ENCODE data around the gene SPACA5. TPM values are rescaled to one million over a fixed set of nuclear protein-coding genes. Genes with fewer than 3 reads are reported as not detected.
"Not testable (repeated sequence)": the region's sequence is repeated elsewhere in the genome, so short reads cannot be mapped to it uniquely, and the experiment has no call there.

Gene SPACA5
- not detected in 2 replicates for total RNA-seq

DNA sequence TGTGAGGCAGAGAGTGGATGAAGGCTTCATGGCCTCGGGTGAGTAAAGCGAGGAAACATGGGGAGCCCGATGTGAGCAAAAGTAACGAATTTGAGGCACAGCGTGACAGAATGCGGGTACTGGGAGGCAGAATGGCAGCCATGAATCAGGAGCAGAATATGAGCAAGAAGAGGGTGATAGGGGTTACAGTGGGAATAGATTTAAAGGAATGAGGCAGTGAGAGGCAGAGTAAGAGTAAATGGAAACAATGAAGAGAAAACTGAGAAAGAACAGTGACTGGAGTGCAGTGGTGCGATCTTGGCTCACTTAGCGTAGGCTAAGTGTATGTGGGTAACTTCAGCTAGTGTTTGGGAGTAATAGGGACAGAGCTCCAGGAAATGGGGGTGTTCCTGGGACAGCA lies at the start of gene SPACA5:
Gene SPACA5 (plus strand): TSS at position 301 of the 400 bp plus-strand sequence. CDS start 815 bp downstream, outside the sequence.
- not testable (repeated sequence) for DNase-seq (ENCODE audit: low read depth)

DNA sequence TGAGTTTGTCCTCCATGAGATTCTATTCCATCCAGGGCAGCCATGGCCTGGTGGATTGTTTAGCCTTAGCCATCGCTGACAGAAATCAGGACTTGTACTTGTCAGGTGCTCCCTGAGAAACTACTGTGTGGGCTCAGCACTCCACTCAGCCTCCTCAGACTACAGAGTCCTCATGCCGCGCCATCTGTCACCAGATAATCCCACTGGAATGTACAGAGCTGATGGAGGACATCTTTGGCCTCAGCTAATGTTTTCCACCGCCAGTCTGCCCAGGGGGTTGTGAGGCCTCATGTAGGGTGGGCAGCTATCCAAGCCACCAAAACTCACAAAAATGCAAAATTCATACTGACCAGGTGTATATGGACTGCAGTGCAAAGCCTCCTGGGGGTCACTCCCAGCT lies 48.6 kb upstream of the SPACA5 start:
- not testable (repeated sequence) for DNase-seq (ENCODE audit: low read depth)

DNA sequence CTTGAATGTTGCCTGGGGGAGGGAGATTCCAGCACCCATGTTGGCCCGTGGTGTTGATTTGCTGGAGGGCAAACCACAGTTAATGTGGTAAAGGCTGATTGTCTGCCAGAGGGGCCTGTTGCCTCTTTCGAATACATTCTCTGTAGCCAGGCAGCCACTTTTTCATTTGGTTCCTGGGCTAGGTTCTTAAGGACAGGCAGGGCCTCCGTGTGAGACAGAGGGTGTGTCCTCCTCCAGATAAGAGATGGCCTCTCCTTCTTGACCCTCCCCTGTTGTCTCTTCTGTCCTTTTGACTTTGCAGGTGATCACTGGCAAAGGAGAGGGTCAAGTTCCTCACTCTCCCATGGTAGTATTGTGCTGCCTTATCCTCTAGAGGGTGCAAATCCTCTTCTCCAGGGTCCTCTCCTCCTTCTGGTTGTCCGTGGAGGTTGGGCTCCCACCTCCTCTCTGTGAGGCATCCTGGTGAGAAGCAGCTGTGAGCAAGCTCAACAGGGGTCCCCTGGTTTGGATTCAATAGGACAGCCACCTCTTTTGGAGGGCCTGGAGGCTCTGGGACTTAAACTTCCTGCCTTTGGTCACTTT lies 47.9 kb upstream of the SPACA5 start:
- DNase-seq (ENCODE audit: low read depth), result no peak

DNA sequence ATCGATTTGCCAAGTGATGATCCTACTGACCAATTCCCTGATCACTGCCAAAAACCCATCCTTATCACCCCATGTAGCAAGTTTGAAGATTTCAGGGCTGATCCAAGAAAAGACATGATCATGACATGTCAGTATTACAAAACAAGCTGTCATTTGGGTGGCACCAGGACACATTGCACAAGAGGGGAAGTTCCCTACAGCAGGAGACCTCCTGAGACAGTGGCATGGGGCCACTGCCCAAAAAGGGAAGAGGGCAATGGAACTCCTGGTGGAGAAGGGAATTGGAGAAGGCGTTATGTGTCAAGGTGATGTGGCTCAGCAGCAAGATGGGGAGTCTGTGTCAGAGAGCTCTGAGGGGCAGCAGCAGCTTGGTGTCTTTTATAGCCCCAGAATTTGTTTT lies 46.4 kb upstream of the SPACA5 start:
- DNase-seq (ENCODE audit: low read depth), result no peak

DNA sequence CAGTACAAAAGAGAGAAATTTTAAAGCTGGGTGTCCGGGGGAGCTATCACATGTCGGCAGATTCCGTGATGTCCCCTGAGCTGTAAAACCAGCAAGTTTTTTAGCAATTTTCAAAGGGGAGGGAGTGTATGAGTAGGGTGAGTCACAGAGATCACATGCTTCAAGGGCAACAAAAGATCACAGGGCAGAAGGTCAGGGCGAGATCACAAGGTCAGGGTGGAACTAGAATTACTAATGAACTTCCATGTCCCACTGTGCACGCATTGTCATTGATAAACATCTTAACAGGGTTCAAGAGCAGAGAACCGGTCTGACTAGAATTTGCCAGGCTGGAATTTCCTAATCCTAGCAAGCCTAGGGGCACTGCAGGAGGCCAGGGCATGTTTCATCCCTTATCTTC lies 45.0 kb upstream of the SPACA5 start:
- DNase-seq (ENCODE audit: low read depth), result not testable (repeated sequence)

DNA sequence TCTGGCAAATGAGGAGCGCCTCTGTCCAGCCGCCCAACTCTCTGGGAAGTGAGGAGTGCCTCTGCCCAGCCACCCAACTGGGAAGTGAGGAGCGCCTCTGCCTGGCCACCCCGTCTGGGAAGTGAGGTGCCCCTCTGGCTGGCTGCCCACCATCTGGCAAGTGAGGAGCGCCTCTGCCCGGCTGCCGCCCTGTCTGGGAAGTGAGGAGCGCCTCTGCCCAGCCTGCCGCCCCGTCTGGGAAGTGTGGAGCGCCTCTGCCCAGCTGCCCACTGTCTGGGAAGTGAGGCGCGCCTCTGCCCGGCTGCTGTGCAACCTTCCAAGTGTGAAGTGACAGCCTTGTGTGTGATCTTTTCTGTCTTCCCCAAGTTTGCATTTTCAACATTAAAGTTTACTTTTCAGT lies 41.3 kb upstream of the SPACA5 start:
- not testable (repeated sequence) for DNase-seq (ENCODE audit: low read depth)

DNA sequence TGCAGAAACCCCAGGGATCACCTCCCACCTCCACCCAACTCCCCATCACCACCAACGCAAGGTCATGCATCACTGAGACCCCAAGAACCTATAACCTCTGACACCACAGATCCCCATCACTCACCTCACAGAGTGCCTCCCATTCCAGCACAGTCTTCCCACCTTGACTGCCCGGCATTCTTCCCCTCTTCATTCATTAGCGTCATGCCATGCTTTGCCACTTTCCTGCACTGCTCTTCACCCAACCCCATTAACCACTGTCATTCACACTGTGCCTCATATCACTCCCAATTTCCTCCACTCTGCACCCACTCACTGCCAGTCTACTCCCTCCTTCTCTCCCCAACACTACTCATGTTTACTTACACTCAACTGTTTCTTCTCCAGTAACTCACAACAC lies 33.6 kb upstream of the SPACA5 start:
- no peak for DNase-seq (ENCODE audit: low read depth)

DNA sequence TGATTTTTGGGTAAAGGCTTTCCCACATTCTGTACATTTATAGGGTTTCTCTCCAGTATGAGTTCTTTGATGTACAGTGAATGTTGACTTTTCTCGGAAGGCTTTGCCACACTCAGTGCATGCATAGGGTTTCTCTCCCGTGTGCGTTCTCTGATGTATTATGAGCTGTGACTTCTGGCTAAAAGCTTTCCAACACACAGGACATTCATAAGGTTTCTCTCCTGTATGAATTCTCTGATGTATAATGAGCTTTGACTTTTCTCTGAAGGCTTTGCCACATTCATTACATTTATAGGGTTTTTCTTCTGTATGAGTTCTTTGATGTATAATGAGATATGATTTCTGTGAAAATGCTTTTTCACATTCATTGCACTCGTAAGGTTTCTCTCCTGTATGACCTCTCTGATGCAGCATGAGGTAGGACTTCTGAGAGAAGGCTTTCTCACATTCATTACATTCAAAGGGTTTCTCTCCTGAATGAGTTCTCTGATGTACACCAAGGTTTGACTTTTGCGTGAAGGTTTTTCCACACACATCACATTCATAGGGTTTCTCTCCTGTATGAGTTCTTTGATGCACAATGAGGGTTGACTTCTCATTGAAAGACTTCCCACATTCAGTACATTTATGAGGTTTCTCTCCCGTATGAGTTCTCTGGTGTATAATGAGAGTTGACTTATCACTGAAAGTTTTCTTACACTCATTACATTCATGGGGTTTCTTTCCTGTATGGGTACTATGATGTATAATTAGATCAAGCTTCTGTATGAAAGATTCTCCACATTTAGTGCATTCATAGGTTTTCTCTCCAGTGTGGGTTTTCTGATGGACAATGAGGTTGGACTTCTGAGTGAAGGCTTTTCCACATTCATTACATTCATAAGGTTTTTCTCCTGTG lies 30.3 kb upstream of the SPACA5 start:
- no peak for DNase-seq (ENCODE audit: low read depth)

DNA sequence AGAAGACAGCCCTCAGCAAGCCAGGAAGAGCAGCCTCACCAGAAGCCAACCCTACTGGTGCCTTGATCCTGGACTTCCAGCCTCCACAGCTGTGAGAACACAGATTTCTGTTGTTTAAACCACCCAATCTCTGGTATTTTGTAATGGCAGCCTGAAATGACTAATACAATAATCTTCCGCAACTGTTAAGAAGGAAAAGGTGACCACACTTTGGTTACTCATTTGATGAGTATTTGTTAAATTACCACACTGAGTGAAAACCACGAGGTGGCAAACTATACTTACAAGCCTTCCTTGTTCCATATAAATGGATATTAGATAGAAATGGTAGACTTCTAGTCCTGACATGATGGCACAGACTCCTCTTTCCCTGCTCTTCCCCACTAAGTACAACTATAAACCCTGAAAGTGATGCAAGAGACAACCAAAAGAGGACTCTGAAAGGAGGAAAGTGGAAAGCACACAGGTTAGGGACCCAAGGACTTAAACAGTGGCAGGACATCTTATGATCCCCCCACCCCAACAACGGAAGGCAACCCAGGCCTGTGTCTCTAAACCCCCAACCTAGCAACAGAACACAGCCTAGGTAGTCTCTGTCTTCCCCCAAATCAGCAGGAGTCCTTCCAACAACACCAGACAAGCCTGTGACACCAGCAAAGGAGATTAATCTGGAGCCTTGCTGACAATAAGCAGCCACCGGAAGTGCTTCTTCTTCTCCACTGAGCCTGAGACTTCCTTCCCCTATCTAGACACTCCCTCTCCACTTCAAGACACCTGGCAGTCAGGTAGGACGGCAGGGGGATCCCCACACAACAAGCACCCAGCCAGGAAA lies 15.3 kb upstream of the SPACA5 start:
- DNase-seq (ENCODE audit: low read depth), result peak; percentile 85

DNA sequence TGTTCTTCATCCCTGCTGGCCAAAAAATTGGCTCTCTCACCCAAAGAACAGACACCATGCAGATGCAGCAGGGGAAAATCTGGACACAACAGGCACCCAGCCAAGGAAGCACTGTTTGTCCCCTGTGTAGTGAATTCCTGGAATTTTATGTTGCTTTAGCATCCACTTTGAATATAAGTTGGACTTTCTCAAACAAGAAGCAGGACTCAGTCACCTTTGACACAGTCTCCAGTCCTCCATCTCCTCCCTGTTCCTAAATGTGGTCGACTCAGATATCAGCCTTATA lies 14.8 kb upstream of the SPACA5 start:
- DNase-seq (ENCODE audit: low read depth), result peak; percentile 9

DNA sequence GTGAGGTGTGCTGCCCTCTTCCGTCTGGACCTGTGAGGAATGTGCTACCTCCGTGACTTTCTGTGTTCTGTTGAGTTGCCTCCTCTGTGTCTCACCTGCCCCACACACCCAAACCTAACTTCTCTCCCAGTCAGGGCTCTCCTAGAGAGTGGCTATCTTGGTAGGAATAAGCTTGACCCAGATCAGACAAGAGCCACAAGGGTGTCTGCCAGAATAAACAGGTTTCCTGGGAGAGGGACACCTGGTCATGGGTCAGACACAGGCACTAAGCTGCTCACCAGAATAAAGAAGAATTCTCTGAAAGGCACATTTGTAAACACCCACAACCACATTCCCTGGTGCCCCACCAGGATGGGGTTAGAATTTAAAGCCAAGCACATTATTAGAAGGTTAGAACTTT lies 14.1 kb upstream of the SPACA5 start:
- DNase-seq (ENCODE audit: low read depth), result no peak

DNA sequence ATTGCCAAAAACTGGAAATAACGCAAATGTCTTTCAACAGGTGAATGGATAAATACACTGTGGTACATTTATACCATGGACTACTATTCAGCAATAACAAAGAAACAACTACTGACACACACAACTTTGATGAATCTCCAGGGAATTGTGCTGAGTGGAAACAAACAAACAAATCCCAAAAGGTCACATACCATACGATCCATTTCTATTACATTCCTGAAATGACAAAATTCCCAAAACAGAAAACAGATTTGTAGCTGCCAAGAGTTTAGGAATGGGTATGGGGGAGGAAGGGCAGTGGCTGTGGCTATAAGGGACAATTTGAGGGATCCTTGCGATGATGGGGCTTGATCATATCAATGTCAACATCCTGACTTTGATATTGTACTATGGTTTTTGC lies 5.5 kb upstream of the SPACA5 start:
- no peak for DNase-seq (ENCODE audit: low read depth)

DNA sequence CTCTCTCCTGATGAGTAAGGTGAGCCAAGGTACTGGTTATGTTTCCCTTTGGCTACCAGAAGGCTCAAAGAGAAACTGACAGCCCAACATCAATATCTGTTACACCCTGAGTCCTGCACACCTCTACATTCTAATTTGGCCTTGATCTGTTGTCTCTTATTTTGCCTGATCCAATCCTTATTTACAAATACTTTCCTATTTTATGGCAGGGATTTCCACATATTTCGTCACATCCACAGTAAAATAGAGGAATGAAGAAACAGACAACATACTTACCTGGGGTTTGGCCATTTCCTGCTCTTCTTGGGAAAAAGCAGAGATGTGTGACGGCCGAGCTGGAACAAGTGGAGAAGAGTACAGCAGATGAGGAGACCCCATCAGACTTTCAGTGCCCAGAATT lies 4.5 kb upstream of the SPACA5 start:
- DNase-seq (ENCODE audit: low read depth), result peak; percentile 9

DNA sequence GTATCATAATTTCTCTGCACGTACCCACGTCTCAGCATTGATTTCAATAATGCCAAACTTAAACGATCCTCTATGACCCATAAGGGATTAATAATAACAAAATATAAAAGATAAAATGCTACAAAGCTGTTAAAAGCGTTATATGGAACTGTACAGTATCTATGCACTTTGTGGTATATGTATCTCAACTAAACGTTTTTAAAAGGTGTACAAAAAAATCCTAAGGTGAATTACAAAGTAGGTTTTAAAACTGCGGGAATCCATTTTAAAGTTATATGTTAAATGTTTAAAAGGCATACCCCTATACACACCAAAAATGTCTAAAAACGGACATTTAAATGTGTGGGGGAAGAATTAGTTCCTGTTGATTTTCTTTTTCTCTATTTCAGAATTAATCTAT lies 3.9 kb upstream of the SPACA5 start:
- no peak for DNase-seq (ENCODE audit: low read depth)

DNA sequence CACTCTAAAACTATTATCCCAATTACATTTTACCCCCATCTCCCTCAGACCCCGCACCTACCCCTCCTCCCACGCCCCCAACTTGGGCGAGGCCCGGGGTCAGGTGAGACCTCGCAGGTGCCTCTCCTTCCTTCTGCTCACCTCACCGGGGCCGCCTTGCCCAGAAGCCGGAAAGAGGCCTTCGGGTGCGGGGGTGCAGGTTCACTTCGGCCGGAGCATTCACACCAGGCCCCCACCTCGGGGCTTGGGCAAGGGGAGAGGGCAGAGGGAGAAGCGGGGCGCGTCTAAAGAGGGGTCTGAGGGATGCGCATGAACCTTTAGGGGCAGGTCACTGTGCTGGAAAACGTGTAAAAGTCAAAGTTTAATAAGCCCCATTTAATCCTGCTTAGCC lies 3.4 kb upstream of the SPACA5 start:
- DNase-seq (ENCODE audit: low read depth), result no peak

DNA sequence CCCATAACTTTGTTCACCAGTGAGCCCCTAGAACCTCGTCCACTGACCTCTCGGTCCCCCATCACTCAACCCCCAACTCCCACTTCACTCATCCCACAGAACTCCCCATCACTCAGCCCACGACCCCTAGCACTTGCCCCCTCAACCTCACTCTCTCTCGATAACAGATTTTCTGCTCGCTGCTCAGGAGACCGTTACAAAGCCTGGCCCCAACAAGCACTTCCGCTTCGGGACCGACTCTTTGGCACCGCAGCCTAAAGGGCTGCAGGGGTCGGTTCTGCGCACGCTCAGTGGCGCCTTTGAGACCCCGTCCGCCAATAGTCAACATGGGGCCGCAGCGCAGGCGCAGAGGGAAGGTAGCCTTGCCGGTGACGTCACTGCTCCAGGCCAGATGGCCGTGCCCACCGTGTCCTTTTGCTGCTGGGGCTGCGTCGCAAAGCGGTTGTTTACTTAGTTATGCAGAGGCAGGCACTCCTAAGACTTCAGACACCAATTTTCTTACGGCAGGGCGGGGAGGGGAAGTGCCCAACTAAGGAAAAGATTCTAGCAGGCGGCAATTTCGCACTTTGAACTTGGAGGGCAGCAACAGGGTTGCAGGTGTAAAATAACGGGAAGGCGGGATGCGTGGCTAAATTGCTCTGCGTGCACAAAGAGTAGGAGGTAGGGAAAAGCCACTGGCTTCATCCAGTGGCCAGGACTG lies 2.9 kb upstream of the SPACA5 start, which contains the start of gene ZNF182:
Gene ZNF182 (minus strand): TSS at position 232 of the 700 bp plus-strand sequence. CDS start 1,380 bp downstream, outside the sequence.
- DNase-seq (ENCODE audit: low read depth), result peak; percentile 81

DNA sequence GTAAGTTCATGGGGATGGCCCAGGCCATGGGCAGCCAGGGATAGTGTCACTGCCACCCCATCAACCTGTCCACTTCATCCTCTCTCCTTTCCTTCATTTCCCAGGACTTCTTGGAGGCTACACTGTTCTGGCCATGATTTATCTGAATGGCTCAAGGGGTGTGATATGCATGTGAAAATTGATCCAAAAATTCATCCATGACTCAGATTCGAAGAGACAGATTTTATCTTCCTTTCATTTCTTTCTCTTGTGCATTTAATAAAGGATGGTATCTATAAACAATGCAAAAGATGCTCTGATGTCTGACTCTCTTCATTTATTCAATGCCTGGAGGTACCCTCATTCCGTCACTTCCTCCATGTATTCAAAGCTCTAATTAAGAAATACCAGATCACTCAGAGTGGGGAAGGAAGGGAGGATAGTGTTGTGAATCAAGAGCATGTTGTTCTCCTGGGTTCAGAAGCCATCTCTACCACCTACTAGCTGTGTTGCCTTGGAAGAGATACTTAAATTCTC lies 2.7 kb downstream of the SPACA5 start:
- not testable (repeated sequence) for DNase-seq (ENCODE audit: low read depth)

DNA sequence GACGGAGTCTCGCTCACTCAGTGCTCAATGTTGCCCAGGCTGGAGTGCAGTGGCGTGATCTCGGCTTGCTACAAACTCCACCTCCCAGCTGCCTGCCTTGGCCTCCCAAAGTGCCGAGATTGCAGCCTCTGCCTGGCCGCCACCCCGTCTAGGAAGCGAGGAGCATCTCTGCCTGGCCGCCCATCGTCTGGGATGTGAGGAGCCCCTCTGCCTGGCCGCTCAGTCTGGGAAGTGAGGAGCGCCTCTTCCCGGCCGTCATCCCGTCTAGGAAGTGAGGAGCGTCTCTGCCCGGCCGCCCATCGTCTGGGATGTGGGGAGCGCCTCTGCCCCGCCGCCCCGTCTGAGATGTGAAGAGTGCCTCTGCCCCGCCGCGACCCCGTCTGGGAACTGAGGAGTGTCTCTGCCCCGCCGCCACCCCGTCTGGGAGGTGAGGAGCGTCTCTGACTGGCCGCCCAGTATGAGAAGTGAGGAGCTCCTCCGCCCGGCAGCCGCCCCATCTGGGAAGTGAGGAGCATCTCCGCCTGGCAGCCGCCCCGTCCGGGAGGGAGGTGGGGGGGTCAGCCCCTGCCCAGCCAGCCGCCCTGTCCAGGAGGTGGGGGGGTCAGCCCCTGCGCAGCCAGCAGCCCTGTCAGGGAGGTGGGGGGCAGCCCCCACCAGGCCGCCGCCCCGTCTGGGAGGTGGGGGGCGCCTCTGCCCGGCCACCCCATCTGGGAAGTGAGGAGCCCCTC lies 10.0 kb downstream of the SPACA5 start:
- not testable (repeated sequence) for DNase-seq (ENCODE audit: low read depth)

DNA sequence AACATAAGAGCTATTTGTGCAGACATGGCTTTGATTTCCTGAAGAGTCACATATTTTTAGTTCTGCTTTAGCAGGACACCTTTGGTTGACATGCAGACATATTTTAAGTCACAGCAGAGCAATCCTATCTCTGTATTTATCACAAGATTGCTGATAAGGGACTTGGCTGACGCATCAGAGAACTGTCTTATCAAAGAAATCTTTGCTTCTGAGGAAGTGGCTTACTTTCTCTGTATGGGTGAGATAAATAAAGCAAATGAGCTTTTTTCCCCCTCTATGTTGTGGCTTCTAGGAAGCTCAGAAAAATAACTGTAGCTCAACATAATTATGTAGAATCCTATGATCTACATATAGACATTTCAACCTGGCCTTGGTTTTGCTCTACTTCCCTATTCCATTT lies 13.1 kb downstream of the SPACA5 start:
- DNase-seq (ENCODE audit: low read depth), result not testable (repeated sequence)

DNA sequence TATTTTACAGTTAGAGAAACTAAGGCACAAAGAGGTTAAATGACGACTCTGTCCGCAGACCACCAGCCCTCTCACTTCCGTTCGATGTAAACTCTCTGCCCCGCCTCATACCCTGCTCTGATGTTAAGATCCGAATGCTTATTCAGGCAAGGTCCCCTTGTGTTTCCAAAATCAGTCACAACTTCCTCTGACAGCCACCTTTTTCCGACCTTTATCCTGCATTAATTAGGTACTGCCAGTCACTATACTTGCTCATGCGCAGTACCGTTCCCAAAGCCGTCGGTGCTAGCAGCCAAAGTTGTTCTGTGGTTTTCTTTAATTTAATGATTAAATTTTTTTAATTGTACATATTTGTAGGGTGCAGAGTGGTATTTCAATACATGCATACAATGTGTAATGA lies 13.7 kb downstream of the SPACA5 start:
- DNase-seq (ENCODE audit: low read depth), result not testable (repeated sequence)

All from renal cortical epithelial cell (primary cell).